ENCODE data around the gene FRAS1. TPM values are rescaled to one million over a fixed set of nuclear protein-coding genes. Genes with fewer than 3 reads are reported as not detected.

The FRAS1 gene
- total and polyA plus RNA-seq, 9 of the 15 experiments (the other 6 are each of a cell fraction or from before 2014, with no cell fraction given) = under 0.01 to 0.11 (median 0.04) TPM; not detected in 2

DNA sequence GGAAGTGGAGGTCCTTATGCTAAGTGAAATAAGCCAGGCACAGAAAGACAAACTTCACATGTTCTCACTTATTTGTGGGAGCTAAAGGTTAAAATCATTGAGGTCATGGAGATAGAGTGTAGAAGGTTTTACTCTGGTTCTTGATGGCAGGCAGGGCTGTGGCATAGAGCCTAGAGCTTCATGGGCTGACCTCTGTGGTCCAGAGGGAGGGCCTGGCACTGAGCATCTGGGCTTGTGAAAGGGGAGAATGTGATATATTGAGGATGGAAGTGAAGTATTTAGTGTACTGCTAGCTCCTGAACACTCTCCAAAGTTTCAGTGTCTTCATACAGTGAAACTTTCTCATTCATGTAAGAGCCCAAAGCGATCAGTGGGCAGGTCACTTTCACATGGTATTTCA is 423.2 kb downstream of the FRAS1 start:
- 20% methylated on average over 1 of the region's 1 CpG for WGBS (ENCODE audit: insufficient coverage, low coverage, missing lambda C conversion rate)
- POLR2A ChIA-PET = interaction anchor here (1.3 kb wide), 1 partner anchor 8 kb away, joined by 4 read pairs; no protein-coding TSS in a partner anchor
- no peak for FAIRE-seq

DNA sequence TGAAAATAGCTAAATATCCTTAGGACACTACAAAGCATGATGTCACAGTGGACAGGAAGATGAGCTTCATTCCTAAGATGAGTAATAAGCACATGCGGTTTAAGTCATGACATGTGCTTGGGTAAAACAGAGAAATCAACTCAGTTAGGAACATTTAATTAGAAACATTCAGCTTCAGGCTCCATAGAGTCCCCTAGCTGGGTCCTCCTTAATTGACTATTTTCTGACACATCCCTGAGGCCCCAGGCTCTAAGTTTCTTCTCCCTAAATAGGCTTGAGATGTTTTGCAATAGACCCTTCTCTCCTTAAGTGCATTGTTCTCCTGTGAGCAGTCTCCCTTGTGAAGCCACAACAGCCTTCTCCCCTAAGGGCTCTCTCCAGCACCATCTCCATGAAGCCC is 424.1 kb downstream of the FRAS1 start:
- Histone ChIP-seq H3K79me2 (ENCODE audit: control insufficient read depth, insufficient read depth, low read length) (no peaks in the 10 kb centered on the region), H3K9ac (ENCODE audit: insufficient read depth in 1 of 2, low read depth in 2 of 2, low read length in 2 of 2) (no peak overlapping the region), H2AFZ (ENCODE audit: low read depth, low read length) (no peak overlapping the region), H3K9me1 (ENCODE audit: control insufficient read depth, insufficient read depth, low read length) (no peaks in the 10 kb centered on the region), H3K27ac (ENCODE audit: extremely low read depth, low read depth, low read length) (no peak overlapping the region), H4K20me1 (replicated peaks; ENCODE audit: control insufficient read depth, insufficient read depth, low read length) (no peaks in the 10 kb centered on the region), H3K9me3 (replicated peaks; ENCODE audit: control insufficient read depth, insufficient read depth, low read depth, low read length) (no peaks in the 10 kb centered on the region), H3K4me1 (replicated peaks in 1 of 2; ENCODE audit: control insufficient read depth in 2 of 2, insufficient read depth in 2 of 2, low read length in 2 of 2) (peaks cover 0 to 19% of the 10 kb centered on the region in 2 experiments; a peak in 2 of 5 replicates), H3K36me3 (ENCODE audit: control insufficient read depth, insufficient read depth, low read length) (no peaks in the 10 kb centered on the region), H3K4me2 (ENCODE audit: insufficient read depth, low read length) (no peak overlapping the region), H3K4me3 (no peak overlapping the region), H3K27me3 (ENCODE audit: control insufficient read depth in 2 of 2, insufficient read depth in 2 of 2, low read length in 2 of 2) (peaks cover 0 to 4% of the 10 kb centered on the region in 2 experiments; a peak in 1 of 5 replicates)
- POLR2A ChIA-PET = interaction anchor here (1.3 kb wide), 1 partner anchor 9 kb away, joined by 4 read pairs; no protein-coding TSS in a partner anchor
- intact Hi-C loops (cut with micrococcal nuclease) (no loop called here), in situ Hi-C loops (cut with MboI) (loop anchor here (10.0 kb wide), 1 partner anchor 526 kb away; no protein-coding TSS in a partner anchor)
- DNase-seq (ENCODE audit: extremely low read depth in 1 of 4, low spot score in 3 of 4) (no peak), ATAC-seq (no peak), FAIRE-seq (no peak)
- no TSS peak for BruUV-seq (replicated peaks)
- WGBS (ENCODE audit: insufficient coverage, low coverage, missing lambda C conversion rate) = 14% methylated on average over 1 of the region's 1 CpG
- CTCF ChIA-PET (ENCODE audit: low intra/inter-chr PET ratio) = no interaction called here
- TF ChIP-seq ZNF561 (CRISPR knock-in tag; conservative IDR thresholded peaks at IDR 0.05) = no peak
- TF ChIP-seq ZNF133 (CRISPR knock-in tag; IDR thresholded peaks at IDR 0.05) = no peak
- TF ChIP-seq DNMT1 (IDR thresholded peaks at IDR 0.05) = no peak
- TF ChIP-seq, protein P1, sequence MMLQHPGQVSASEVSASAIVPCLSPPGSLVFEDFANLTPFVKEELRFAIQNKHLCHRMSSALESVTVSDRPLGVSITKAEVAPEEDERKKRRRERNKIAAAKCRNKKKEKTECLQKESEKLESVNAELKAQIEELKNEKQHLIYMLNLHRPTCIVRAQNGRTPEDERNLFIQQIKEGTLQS (IDR thresholded peaks at IDR 0.05) = peak; percentile 58; the same call in 1 of the 2 replicates
- TF ChIP-seq, protein P1 (CRISPR knock-in tag; conservative IDR thresholded peaks at IDR 0.05) = no peak
- TF ChIP-seq ZNF764 (CRISPR knock-in tag; IDR thresholded peaks at IDR 0.05; ENCODE audit: low read depth) = no peak
- TF ChIP-seq, protein P2, sequence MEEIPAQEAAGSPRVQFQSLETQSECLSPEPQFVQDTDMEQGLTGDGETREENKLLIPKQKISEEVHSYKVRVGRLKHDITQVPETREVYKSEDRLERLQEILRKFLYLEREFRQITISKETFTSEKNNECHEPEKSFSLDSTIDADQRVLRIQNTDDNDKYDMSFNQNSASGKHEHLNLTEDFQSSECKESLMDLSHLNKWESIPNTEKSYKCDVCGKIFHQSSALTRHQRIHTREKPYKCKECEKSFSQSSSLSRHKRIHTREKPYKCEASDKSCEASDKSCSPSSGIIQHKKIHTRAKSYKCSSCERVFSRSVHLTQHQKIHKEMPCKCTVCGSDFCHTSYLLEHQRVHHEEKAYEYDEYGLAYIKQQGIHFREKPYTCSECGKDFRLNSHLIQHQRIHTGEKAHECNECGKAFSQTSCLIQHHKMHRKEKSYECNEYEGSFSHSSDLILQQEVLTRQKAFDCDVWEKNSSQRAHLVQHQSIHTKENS (CRISPR knock-in tag; IDR thresholded peaks at IDR 0.05) = no peak
- 0 out of 2 replicates have a peak, but pooled peaks have one; percentile 26 for TF ChIP-seq ZNF584 (CRISPR knock-in tag; IDR thresholded peaks at IDR 0.05; ENCODE audit: low read depth)
- no peak for TF ChIP-seq MED1 (CRISPR knock-in tag; IDR thresholded peaks at IDR 0.05; ENCODE audit: borderline replicate concordance)
- TF ChIP-seq YBX1 (IDR thresholded peaks at IDR 0.05) = no peak
- peak; percentile 45; the same call in 1 of the 2 replicates for TF ChIP-seq L3MBTL2 (IDR thresholded peaks at IDR 0.05)
- TF ChIP-seq POLR2AphosphoS2 (IDR thresholded peaks at IDR 0.05; ENCODE audit: low read length) = no peak
- no peak for TF ChIP-seq ZNF57 (CRISPR knock-in tag; IDR thresholded peaks at IDR 0.05)

More for the DNA sequence above, 423.2 kb downstream of the FRAS1 start:
- no peak overlapping the region for H2AFZ ChIP-seq (ENCODE audit: low read depth, low read length)
- TF ChIP-seq POLR2G (IDR thresholded peaks at IDR 0.05; ENCODE audit: low read depth, low read length) = no peak
- TF ChIP-seq DIDO1 (tag; IDR thresholded peaks at IDR 0.05; ENCODE audit: low read depth) = no peak
- no peak for TF ChIP-seq ZNF445 (CRISPR knock-in tag; IDR thresholded peaks at IDR 0.05; ENCODE audit: low read depth)
- no peaks in the 10 kb centered on the region for H3K36me3 ChIP-seq (ENCODE audit: control insufficient read depth, insufficient read depth, low read length)
- no peak for ATAC-seq
- no peak overlapping the region for H3K4me2 ChIP-seq (ENCODE audit: insufficient read depth, low read length)
- no peak overlapping the region for H3K4me3 ChIP-seq
- no peak overlapping the region for H3K9ac ChIP-seq (ENCODE audit: insufficient read depth in 1 of 2, low read depth in 2 of 2, low read length in 2 of 2)
- intact Hi-C loops (cut with micrococcal nuclease) (no loop called here), in situ Hi-C loops (cut with MboI) (loop anchor here (10.0 kb wide), 1 partner anchor 525 kb away; no protein-coding TSS in a partner anchor)
- peaks cover 0 to 13% of the 10 kb centered on the region in 2 experiments; a peak in 2 of 5 replicates for H3K4me1 ChIP-seq (replicated peaks in 1 of 2; ENCODE audit: control insufficient read depth in 2 of 2, insufficient read depth in 2 of 2, low read length in 2 of 2)
- peaks cover 0 to 6% of the 10 kb centered on the region in 2 experiments; a peak in 2 of 5 replicates for H3K27me3 ChIP-seq (ENCODE audit: control insufficient read depth in 2 of 2, insufficient read depth in 2 of 2, low read length in 2 of 2)
- H3K27ac ChIP-seq (ENCODE audit: extremely low read depth, low read depth, low read length) = no peak overlapping the region
- no peaks in the 10 kb centered on the region for H4K20me1 ChIP-seq (replicated peaks; ENCODE audit: control insufficient read depth, insufficient read depth, low read length)
- CTCF ChIA-PET (ENCODE audit: low intra/inter-chr PET ratio) = no interaction called here
- H3K79me2 ChIP-seq (ENCODE audit: control insufficient read depth, insufficient read depth, low read length) = no peaks in the 10 kb centered on the region
- BruUV-seq (replicated peaks) = no TSS peak
- no peaks in the 10 kb centered on the region for H3K9me1 ChIP-seq (ENCODE audit: control insufficient read depth, insufficient read depth, low read length)
- no peaks in the 10 kb centered on the region for H3K9me3 ChIP-seq (replicated peaks; ENCODE audit: control insufficient read depth, insufficient read depth, low read depth, low read length)
- DNase-seq (ENCODE audit: extremely low read depth in 1 of 4, low spot score in 3 of 4) = no peak
